GM12875 (cell line): ENCODE results near the gene NCKAP5.

ENCODE experiments used
- H3K4me3 ChIP-seq: one replicate; pipeline ENCODE4 v1.5.1; 2011; ENCODE audit warnings: low read depth, low read length, control low read depth
- CTCF ChIP-seq: IDR thresholded peaks from 2 replicates; pipeline ENCODE4 v1.5.1; 2011; ENCODE audit warnings: low read depth, mild to moderate bottlenecking, control low read depth, inconsistent platforms, low read length, moderate library complexity, borderline replicate concordance; ENCODE audit not compliant: insufficient read depth

NCKAP5 gene

GRCh38 chr2:133568172-133568571 is at the start of gene NCKAP5:
Gene NCKAP5 (minus strand): TSS chr2:133568463. CDS start chr2:133517526, 50,937 bp downstream.
- no peak for TF ChIP-seq CTCF
- no peak within 1 kb of the TSS for H3K4me3 ChIP-seq

- no peak for TF ChIP-seq CTCF
- H3K4me3 ChIP-seq = no peak overlapping the region
These were observed 41.4 kb upstream of the NCKAP5 start for GRCh38 chr2:133609664-133610063.

GRCh38 chr2:133608291-133608690 is 40.0 kb upstream of the NCKAP5 start:
- TF ChIP-seq CTCF = no peak
- H3K4me3 ChIP-seq = no peak overlapping the region

GRCh38 chr2:133607679-133608078 is 39.4 kb upstream of the NCKAP5 start:
- no peak overlapping the region for H3K4me3 ChIP-seq
- no peak for TF ChIP-seq CTCF

- H3K4me3 ChIP-seq = no peak overlapping the region
- TF ChIP-seq CTCF = no peak
These were observed 38.4 kb upstream of the NCKAP5 start for GRCh38 chr2:133606616-133607015.

GRCh38 chr2:133605766-133606137 is 37.5 kb upstream of the NCKAP5 start:
- no peak for TF ChIP-seq CTCF
- H3K4me3 ChIP-seq = no peak overlapping the region

GRCh38 chr2:133605011-133605765 is 36.9 kb upstream of the NCKAP5 start:
- TF ChIP-seq CTCF = no peak
- H3K4me3 ChIP-seq = no peak overlapping the region
